Breast epithelium (tissue), 4 donors: Measurements from ENCODE around the gene FIS1. TPM values are rescaled to one million over a fixed set of nuclear protein-coding genes. Genes with fewer than 3 reads are reported as not detected.

Source experiments
- DNase-seq, 2 donors: peaks; one replicate each; pipeline ENCODE4 v3.0.0-alpha.2; 2019; ENCODE audit warnings: low spot score in 2 of 2
- H3K27ac ChIP-seq, 2 donors: fragments of 200-600 bp; sonication (generic) in 1 of 2; one replicate each; pipeline ENCODE4 v1.5.1; 2016 to 2019; ENCODE audit warnings: mild to moderate bottlenecking in 1 of 2
- H3K27me3 ChIP-seq, 2 donors: fragments of 200-600 bp; sonication (generic) in 1 of 2; one replicate each; pipeline versions ENCODE4 v1.5.1 to v1.6.0; 2017 to 2019; ENCODE audit warnings: control low read depth in 1 of 2, mild to moderate bottlenecking in 1 of 2
- H3K36me3 ChIP-seq: fragments of 200-600 bp; one replicate; pipeline ENCODE4 v1.5.1; 2019
- H3K4me1 ChIP-seq, 2 donors: fragments of 200-600 bp; sonication (generic); one replicate each; pipeline ENCODE4 v1.5.1; 2016 to 2019; ENCODE audit warnings: control low read depth in 1 of 2
- H3K4me3 ChIP-seq, 3 donors: fragments of 200-600 bp; sonication (generic); 1 replicate in 2 of 3; 2 replicates in 1 of 3; pipeline ENCODE4 v1.5.1; 2016 to 2019; ENCODE audit warnings: mild to moderate bottlenecking in 3 of 3, moderate library complexity in 2 of 3
- H3K9me3 ChIP-seq, 2 donors: fragments of 200-600 bp; sonication (generic) in 1 of 2; one replicate each; pipeline ENCODE4 v1.5.1; 2016 to 2019; ENCODE audit warnings: control low read depth in 1 of 2
- POLR2A ChIP-seq: fragments of 450-650 bp; IDR thresholded peaks from one replicate; pipeline ENCODE4 v1.6.1; 2016; ENCODE audit warnings: antibody characterized with exemption, mild to moderate bottlenecking, moderate library complexity
- POLR2AphosphoS5 ChIP-seq, 3 donors: sonication (generic); formaldehyde crosslinking; IDR thresholded peaks; one replicate each; pipeline ENCODE4 v1.6.1; 2017; ENCODE audit warnings: antibody characterized with exemption in 3 of 3
- intact Hi-C: fragments of 100-400 bp; cut with DNase I; formaldehyde crosslinking; loops from one replicate; pipeline ENCODE4 v1.15.1; 2023; ENCODE audit warnings: low total_unique reads
- total RNA-seq, 3 donors: library from RNA; depleted of rRNA; stranded (reverse); fragments of >200 nt; gene quantifications; one replicate each; pipeline ENCODE4 v1.1.0, GENCODE V29; 2016
- TF ChIP-seq, protein P1 (sequence below), 3 donors: fragments of 450-650 bp; IDR thresholded peaks; one replicate each; pipeline ENCODE4 v1.5.1; 2016 to 2017; ENCODE audit warnings: antibody characterized with exemption in 3 of 3, mild to moderate bottlenecking in 3 of 3, moderate library complexity in 3 of 3

Gene FIS1
- total RNA-seq, 3 donors from 2014 or later = 252 to 432 (median 278) TPM

DNA sequence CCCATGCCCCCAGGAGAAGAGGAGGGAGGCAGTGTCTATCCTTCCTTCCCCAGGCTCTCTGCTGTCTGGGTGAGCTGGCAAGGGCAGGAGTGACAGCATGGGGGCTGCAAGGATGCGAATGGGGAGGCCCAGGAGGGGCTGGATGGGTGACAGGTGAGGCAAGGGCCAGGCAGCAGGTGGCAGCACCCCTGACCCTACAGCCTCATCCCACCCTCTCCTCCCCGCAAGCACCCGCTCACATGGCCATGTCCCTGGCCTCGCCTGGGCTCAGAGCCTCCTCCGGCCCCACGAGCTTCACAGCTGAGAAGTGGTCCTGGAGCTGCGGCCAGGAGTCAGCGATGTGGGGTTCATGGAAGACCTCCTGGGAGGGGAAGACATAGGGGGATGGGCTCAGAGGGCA is 32.9 kb downstream of the FIS1 start:
- Histone ChIP-seq H3K27ac (no peak overlapping the region), H3K4me1 (no peaks in the 10 kb centered on the region), H3K27me3 (no peaks in the 10 kb centered on the region), H3K36me3 (no peaks in the 10 kb centered on the region), H3K4me3 (no peak overlapping the region), H3K9me3 (no peaks in the 10 kb centered on the region)
- intact Hi-C loops = no loop called here
- DNase-seq = no peak
- TF ChIP-seq POLR2AphosphoS5 (IDR thresholded peaks at IDR 0.05) = no peak

- Histone ChIP-seq H3K4me3 (no peak overlapping the region), H3K9me3 (no peaks in the 10 kb centered on the region), H3K27me3 (no peaks in the 10 kb centered on the region), H3K27ac (no peak overlapping the region), H3K4me1 (no peaks in the 10 kb centered on the region), H3K36me3 (no peaks in the 10 kb centered on the region)
- intact Hi-C loops = no loop called here
- no peak for TF ChIP-seq POLR2AphosphoS5 (IDR thresholded peaks at IDR 0.05)
- TF ChIP-seq, protein P1, sequence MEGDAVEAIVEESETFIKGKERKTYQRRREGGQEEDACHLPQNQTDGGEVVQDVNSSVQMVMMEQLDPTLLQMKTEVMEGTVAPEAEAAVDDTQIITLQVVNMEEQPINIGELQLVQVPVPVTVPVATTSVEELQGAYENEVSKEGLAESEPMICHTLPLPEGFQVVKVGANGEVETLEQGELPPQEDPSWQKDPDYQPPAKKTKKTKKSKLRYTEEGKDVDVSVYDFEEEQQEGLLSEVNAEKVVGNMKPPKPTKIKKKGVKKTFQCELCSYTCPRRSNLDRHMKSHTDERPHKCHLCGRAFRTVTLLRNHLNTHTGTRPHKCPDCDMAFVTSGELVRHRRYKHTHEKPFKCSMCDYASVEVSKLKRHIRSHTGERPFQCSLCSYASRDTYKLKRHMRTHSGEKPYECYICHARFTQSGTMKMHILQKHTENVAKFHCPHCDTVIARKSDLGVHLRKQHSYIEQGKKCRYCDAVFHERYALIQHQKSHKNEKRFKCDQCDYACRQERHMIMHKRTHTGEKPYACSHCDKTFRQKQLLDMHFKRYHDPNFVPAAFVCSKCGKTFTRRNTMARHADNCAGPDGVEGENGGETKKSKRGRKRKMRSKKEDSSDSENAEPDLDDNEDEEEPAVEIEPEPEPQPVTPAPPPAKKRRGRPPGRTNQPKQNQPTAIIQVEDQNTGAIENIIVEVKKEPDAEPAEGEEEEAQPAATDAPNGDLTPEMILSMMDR (IDR thresholded peaks at IDR 0.05) = no peak
- TF ChIP-seq POLR2A = no peak
- no peak for DNase-seq
Measured at GRCh38 chr7:101211501-101211900, 33.4 kb downstream of the FIS1 start.

- no peaks in the 10 kb centered on the region for H3K9me3 ChIP-seq
Measured at GRCh38 chr7:101210143-101210542, 34.7 kb downstream of the FIS1 start.

DNA sequence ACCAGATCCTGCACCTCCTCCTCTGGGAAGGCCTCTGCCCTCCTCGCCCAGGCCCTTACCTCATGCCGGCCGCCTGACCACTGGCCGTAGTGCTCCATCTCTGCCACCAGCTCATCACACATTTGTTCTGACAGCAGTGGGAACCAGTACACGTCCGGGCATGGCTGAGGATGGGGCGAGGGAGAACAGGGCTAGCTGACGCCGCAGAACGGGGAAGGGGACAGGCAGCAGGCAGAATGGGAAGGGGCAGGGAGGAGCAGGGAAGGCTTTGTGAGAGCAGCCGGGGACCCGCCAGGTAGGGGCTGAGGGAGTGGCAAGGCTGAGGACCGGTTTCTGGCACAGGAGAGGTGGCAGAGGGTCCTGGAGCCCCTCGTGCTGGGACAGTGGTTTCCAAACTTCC is 36.1 kb downstream of the FIS1 start:
- Histone ChIP-seq H3K36me3 (no peaks in the 10 kb centered on the region), H3K27me3 (no peaks in the 10 kb centered on the region), H3K4me3 (no peak overlapping the region), H3K9me3 (no peaks in the 10 kb centered on the region), H3K27ac (no peak overlapping the region), H3K4me1 (no peaks in the 10 kb centered on the region)
- TF ChIP-seq POLR2AphosphoS5 (IDR thresholded peaks at IDR 0.05) (no peak), POLR2A (no peak)
- TF ChIP-seq, protein P1 (IDR thresholded peaks at IDR 0.05) = no peak
- intact Hi-C loops = loop anchor here (10.0 kb wide), 1 partner anchor 46 kb away; no protein-coding TSS in a partner anchor
- DNase-seq = no peak

More at GRCh38 chr7:101210143-101210542, 34.7 kb downstream of the FIS1 start:
- no peak for DNase-seq
- intact Hi-C loops = no loop called here
- TF ChIP-seq POLR2A (no peak), POLR2AphosphoS5 (IDR thresholded peaks at IDR 0.05) (no peak)
- TF ChIP-seq, protein P1 (IDR thresholded peaks at IDR 0.05) = no peak
- H3K4me1 ChIP-seq = no peaks in the 10 kb centered on the region
- no peak overlapping the region for H3K4me3 ChIP-seq
- H3K27ac ChIP-seq = no peak overlapping the region
- no peaks in the 10 kb centered on the region for H3K36me3 ChIP-seq
- H3K27me3 ChIP-seq = no peaks in the 10 kb centered on the region

DNA sequence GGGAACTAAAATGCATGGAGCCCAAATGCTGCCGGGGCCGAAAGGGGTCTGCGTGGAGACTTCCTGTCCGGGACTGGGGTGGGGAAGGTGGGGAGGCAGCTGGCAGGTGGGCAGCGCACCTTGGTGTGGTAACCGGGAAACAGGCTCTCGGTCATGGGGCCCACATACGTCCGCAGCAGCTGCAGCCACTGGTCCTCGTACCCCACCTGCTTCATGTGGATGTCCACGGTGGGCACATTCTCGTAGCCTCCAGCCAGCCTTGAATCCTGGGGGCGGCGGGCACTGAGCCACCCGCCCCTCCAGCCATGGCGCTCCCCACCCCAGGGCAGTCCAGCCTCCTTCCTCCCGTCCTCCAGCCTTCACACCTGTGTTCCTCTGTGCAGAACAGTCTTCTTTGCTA is 37.4 kb downstream of the FIS1 start:
- no peaks in the 10 kb centered on the region for H3K4me1 ChIP-seq
- intact Hi-C loops = loop anchor here (10.0 kb wide), 1 partner anchor 47 kb away; no protein-coding TSS in a partner anchor
- peaks cover 0 to 10% of the 10 kb centered on the region in 2 donors for H3K27me3 ChIP-seq
- H3K36me3 ChIP-seq = no peaks in the 10 kb centered on the region
- no peak for DNase-seq
- TF ChIP-seq POLR2AphosphoS5 (IDR thresholded peaks at IDR 0.05) (no peak), POLR2A (no peak)
- TF ChIP-seq, protein P1 (IDR thresholded peaks at IDR 0.05) = no peak
- H3K9me3 ChIP-seq = no peaks in the 10 kb centered on the region
- H3K27ac ChIP-seq = no peak overlapping the region
- no peak overlapping the region for H3K4me3 ChIP-seq

- Histone ChIP-seq H3K4me1 (no peaks in the 10 kb centered on the region), H3K36me3 (no peaks in the 10 kb centered on the region), H3K27ac (no peak overlapping the region), H3K4me3 (no peak overlapping the region), H3K27me3 (peaks cover 0 to 18% of the 10 kb centered on the region in 2 donors), H3K9me3 (no peaks in the 10 kb centered on the region)
- TF ChIP-seq POLR2AphosphoS5 (IDR thresholded peaks at IDR 0.05) (no peak), POLR2A (no peak)
- TF ChIP-seq, protein P1 (IDR thresholded peaks at IDR 0.05) = no peak
- DNase-seq = no peak
- intact Hi-C loops = loop anchor here (10.0 kb wide), 1 partner anchor 48 kb away; no protein-coding TSS in a partner anchor
Measured at GRCh38 chr7:101206665-101207042, 38.2 kb downstream of the FIS1 start.
